Astrocyte (in vitro differentiated cells and primary cell): ENCODE measurements around the gene SHROOM3.

ENCODE experiments used
- CTCF ChIP-seq: IDR thresholded peaks from 2 replicates; pipeline ENCODE4 v1.5.1; 2011; ENCODE audit warnings: low read depth, mild to moderate bottlenecking, inconsistent platforms, low read length, moderate library complexity; ENCODE audit not compliant: insufficient read depth
- EZH2 ChIP-seq: IDR thresholded peaks from 2 replicates; pipeline ENCODE4 v1.6.1; 2012; ENCODE audit warnings: mild to moderate bottlenecking, low read length, inconsistent platforms; ENCODE audit not compliant: insufficient read depth

DNA sequence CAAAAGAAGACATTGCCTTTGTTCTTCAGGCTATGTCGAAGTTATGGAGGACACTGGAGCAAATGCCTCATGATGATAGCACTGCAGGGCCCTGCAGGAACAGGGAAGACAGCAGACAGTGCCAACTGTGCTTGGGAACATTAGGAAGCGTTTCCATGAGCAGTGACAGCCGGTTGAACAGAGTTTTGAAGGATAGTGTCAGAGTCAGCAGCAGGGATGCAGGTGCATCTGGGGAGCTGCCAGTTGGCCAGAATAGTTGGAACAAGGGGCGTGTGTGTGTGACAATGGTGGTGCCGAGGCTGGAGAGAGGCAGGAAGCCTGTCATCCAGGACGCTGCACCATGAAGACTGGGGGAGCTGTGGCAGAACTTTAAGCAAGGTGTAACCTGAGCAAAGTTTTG is 88.6 kb downstream of the SHROOM3 start:
- TF ChIP-seq CTCF: no peak
- TF ChIP-seq EZH2: no peak
